Nephron (organoid): ENCODE measurements around the gene MS4A15.
A peak's percentile ranks its signal among the peaks of the same experiment; 100 is the strongest.

ENCODE experiments used
- H3K27ac Mint-ChIP-seq, 3 experiments: 2 replicates each; pipeline ENCODE4 v1.8.0; 2020; ENCODE audit warnings: mixed read lengths in 3 of 3, mild to moderate bottlenecking in 2 of 3, moderate library complexity in 1 of 3
- H3K27me3 Mint-ChIP-seq: 2 replicates; pipeline ENCODE4 v1.8.0; 2021; ENCODE audit warnings: low read depth, mild to moderate bottlenecking, moderate library complexity, mixed read lengths
- H3K36me3 Mint-ChIP-seq: 2 replicates; pipeline ENCODE4 v1.8.0; 2020; ENCODE audit warnings: low read depth, mixed read lengths
- H3K4me1 Mint-ChIP-seq: 2 replicates; pipeline ENCODE4 v1.8.0; 2020; ENCODE audit warnings: mixed read lengths
- H3K4me3 Mint-ChIP-seq, 3 experiments: 2 replicates each; pipeline ENCODE4 v1.8.0; 2020; ENCODE audit warnings: mild to moderate bottlenecking in 3 of 3, mixed read lengths in 3 of 3, moderate library complexity in 2 of 3
- H3K9me3 Mint-ChIP-seq: 2 replicates; pipeline ENCODE4 v1.8.0; 2020; ENCODE audit warnings: mixed read lengths
- TF ChIP-seq, protein P1 (sequence below), 3 experiments: fragments of 200-600 bp; sonication (generic); IDR thresholded peaks; one replicate each; pipeline ENCODE4 v1.5.0; 2021; ENCODE audit warnings: antibody characterized with exemption in 3 of 3; ENCODE audit not compliant: unreplicated experiment in 3 of 3

The MS4A15 gene

DNA sequence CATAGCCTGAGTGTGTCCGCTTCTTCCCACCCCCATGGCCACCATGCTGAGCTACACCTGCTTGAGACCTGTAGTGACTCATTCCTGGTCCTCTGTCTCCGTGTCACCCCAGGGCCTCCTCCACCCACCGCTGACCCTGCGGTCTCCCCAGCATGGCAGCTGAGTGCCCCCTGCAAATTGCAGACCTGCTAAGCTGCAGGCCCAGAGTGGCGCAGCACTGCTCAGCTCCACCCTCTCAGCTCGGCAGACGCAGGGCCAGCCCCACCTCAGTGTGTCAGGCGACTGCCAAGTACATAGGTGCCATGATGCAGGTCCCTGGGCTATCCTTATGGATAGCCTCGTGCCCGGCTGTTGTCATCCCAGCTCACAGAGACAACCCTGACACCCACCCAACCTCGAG, 13.1 kb downstream of the MS4A15 start:
- Mint-ChIP-seq H3K27ac (no peak overlapping the region), H3K36me3 (no peaks in the 10 kb centered on the region), H3K4me3 (no peak overlapping the region), H3K9me3 (no peaks in the 10 kb centered on the region), H3K27me3 (peaks cover 31% of the 10 kb centered on the region), H3K4me1 (peaks cover 25% of the 10 kb centered on the region)
- TF ChIP-seq, protein P1, sequence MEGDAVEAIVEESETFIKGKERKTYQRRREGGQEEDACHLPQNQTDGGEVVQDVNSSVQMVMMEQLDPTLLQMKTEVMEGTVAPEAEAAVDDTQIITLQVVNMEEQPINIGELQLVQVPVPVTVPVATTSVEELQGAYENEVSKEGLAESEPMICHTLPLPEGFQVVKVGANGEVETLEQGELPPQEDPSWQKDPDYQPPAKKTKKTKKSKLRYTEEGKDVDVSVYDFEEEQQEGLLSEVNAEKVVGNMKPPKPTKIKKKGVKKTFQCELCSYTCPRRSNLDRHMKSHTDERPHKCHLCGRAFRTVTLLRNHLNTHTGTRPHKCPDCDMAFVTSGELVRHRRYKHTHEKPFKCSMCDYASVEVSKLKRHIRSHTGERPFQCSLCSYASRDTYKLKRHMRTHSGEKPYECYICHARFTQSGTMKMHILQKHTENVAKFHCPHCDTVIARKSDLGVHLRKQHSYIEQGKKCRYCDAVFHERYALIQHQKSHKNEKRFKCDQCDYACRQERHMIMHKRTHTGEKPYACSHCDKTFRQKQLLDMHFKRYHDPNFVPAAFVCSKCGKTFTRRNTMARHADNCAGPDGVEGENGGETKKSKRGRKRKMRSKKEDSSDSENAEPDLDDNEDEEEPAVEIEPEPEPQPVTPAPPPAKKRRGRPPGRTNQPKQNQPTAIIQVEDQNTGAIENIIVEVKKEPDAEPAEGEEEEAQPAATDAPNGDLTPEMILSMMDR (IDR thresholded peaks at IDR 0.05; ENCODE audit: unreplicated experiment in 3 of 3) = no peak

DNA sequence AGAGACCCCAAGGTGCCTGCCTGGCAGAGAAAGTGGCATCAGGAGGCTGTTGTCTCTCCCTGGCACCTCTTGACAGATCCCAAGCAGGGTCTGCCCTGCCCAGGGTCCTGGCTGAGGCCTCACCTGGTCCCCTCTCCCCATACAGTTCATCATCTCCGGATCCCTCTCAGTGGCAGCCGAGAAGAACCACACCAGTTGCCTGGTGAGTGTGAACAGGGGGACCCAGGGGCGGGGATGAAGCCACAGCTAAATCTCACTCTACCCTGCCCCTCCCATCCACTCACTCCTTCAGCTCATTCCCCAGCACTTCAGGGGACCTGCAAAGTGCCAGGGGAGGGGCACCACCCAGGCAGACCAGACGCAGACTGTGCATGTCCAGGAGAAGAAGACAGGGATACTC, 14.5 kb downstream of the MS4A15 start:
- H3K27me3 Mint-ChIP-seq = peaks cover 27% of the 10 kb centered on the region
- no peaks in the 10 kb centered on the region for H3K36me3 Mint-ChIP-seq
- TF ChIP-seq, protein P1 (IDR thresholded peaks at IDR 0.05; ENCODE audit: unreplicated experiment in 3 of 3) = no peak
- H3K4me3 Mint-ChIP-seq = no peak overlapping the region
- no peak overlapping the region for H3K27ac Mint-ChIP-seq
- H3K4me1 Mint-ChIP-seq = peaks cover 26% of the 10 kb centered on the region
- H3K9me3 Mint-ChIP-seq = no peaks in the 10 kb centered on the region

DNA sequence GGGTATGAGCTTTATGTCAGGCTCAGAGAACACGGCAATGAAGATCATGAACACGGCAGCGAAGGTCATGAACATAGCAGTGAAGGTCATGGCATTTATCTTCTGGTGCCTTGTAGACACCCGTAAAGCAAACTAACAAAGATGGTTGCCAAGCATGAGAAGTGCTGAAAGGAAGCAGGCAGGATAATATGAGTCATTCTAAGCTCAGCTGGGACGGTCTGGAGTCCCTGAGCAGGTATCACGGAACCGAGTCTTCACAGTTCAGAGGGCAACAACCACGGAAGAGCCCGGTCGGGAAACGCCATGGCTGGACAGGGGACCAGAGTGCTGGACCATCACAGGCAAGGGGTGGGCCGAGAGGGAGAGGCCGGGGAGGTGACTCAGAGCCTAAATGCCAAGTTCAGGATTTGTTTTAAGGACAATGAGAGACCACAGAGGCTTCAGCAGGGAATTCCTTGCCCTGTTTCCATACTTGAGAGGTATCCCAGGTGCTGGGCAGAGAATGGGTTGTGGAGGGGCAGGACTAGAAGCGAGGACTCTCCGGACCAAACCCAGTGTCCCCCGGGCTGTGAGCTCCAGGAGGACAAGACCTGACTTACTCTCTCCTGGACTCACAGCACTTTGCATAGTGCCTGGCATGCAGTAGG, 15.3 kb downstream of the MS4A15 start:
- no peaks in the 10 kb centered on the region for H3K36me3 Mint-ChIP-seq
- peaks cover 25% of the 10 kb centered on the region for H3K4me1 Mint-ChIP-seq
- TF ChIP-seq, protein P1 (IDR thresholded peaks at IDR 0.05; ENCODE audit: unreplicated experiment in 3 of 3) = no peak
- peaks cover 24% of the 10 kb centered on the region for H3K27me3 Mint-ChIP-seq
- no peaks in the 10 kb centered on the region for H3K9me3 Mint-ChIP-seq
- H3K27ac Mint-ChIP-seq = no peak overlapping the region
- no peak overlapping the region for H3K4me3 Mint-ChIP-seq

DNA sequence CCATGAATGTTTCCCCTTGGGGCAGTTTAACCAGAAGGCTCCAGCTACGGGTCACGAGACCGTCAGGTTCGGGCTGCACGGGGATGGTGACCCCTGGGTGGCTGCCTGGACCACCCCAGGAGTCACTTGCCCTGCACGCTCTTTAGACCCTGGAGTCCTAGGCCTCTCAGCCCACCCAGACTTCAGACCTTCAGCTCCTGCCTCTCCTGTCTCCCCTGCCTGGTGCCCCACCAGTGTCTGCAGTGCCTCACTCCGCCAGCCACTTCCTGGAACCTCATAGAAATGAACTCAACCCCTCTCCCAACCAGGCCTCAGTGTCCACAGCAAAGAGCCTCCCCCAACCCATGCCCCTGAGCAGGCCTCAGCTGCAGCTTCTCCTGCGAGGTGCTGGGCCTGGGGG, 16.0 kb downstream of the MS4A15 start:
- TF ChIP-seq, protein P1 (IDR thresholded peaks at IDR 0.05; ENCODE audit: unreplicated experiment in 3 of 3) = no peak
- H3K27me3 Mint-ChIP-seq = peaks cover 22% of the 10 kb centered on the region
- peak overlapping the region in 1 of 3 experiments; percentile 19 for H3K27ac Mint-ChIP-seq
- no peaks in the 10 kb centered on the region for H3K9me3 Mint-ChIP-seq
- peaks cover 29% of the 10 kb centered on the region for H3K4me1 Mint-ChIP-seq
- H3K36me3 Mint-ChIP-seq = no peaks in the 10 kb centered on the region
- no peak overlapping the region for H3K4me3 Mint-ChIP-seq

DNA sequence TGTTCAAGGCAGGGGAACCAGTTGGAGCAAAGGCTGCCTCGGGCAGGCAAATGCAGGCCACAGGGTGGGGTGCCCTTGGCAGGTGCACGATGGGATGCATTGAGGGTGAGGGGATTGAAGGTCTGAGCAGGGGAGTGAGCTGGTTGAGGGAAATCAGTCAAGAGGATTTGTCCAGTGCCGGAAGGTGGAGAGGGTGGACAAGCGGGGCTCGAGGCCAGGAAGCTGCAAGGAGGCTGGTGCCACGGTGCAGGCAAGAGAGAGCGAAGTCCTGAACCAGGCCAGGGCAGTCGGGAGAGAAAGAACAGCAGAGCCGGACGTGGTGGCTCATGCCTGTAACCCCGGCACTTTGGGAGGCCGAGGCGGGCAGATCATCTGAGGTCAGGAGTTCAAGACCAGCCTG, 18.1 kb downstream of the MS4A15 start:
- Mint-ChIP-seq H3K4me1 (peaks cover 30% of the 10 kb centered on the region), H3K4me3 (no peak overlapping the region), H3K27me3 (peaks cover 19% of the 10 kb centered on the region), H3K9me3 (no peaks in the 10 kb centered on the region), H3K27ac (no peak overlapping the region), H3K36me3 (no peaks in the 10 kb centered on the region)
- TF ChIP-seq, protein P1 (IDR thresholded peaks at IDR 0.05; ENCODE audit: unreplicated experiment in 3 of 3) = no peak

DNA sequence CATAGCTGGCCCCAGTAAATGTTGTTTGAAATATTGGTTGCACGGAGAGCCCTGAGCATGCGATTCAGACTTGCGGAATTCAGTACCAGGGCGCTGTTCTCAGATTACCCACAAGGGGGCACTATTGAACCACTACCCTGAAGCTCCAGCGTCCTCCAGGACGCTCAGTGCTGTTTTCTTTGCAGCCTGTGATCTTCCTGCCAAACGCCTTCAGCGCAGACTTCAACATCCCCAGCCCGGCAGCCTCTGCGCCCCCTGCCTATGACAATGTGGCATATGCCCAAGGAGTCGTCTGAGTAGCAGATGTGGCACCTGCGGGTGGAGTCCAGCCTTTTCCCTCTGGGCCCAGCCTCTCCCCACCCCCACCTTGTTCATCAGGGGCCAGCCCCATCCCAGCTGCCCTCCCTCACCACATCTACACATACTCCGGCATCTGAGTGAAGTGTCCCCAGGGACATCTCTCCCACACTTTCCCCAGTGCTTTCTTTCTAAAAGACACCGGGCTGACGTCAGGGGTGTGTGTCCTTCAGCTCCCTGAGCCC, 18.8 kb downstream of the MS4A15 start:
- Mint-ChIP-seq H3K27me3 (peaks cover 15% of the 10 kb centered on the region), H3K4me3 (peak overlapping the region in 1 of 3 experiments; percentile 30), H3K36me3 (no peaks in the 10 kb centered on the region), H3K4me1 (peaks cover 30% of the 10 kb centered on the region), H3K27ac (peak overlapping the region in 2 of 3 experiments; percentile 30 to 53), H3K9me3 (no peaks in the 10 kb centered on the region)
- TF ChIP-seq, protein P1 (IDR thresholded peaks at IDR 0.05; ENCODE audit: unreplicated experiment in 3 of 3) = peak; percentile 91 to 96 (median 96)
